Hepatocyte (in vitro differentiated cells): ENCODE data around the gene SERPINB2.

Experiments
- CTCF ChIP-seq: fragments of 200-600 bp; sonication (generic); IDR thresholded peaks from 2 replicates; pipeline ENCODE4 v1.5.1; 2016; ENCODE audit warnings: antibody characterized with exemption, mild to moderate bottlenecking; ENCODE audit not compliant: poor library complexity
- EZH2phosphoT487 ChIP-seq: fragments of 200-600 bp; sonication (generic); IDR thresholded peaks from one replicate; pipeline ENCODE4 v1.6.1; 2018; ENCODE audit warnings: antibody characterized with exemption, mild to moderate bottlenecking, low read depth, moderate library complexity; ENCODE audit not compliant: unreplicated experiment, severe bottlenecking

GRCh38 chr18:63860531-63860930 lies 27.0 kb upstream of the SERPINB2 start:
- no peak for TF ChIP-seq CTCF
- no peak for TF ChIP-seq EZH2phosphoT487
